PC-3 (cell line): ENCODE data around the gene KRTAP29-1. TPM values are rescaled to one million over a fixed set of nuclear protein-coding genes. Genes with fewer than 3 reads are reported as not detected.

ENCODE experiments used
- ATAC-seq: fragments of 200-7000 bp; cut with Tn5 transposase; 2 replicates; pipeline ENCODE4 v1.9.1; 2020; ENCODE audit warnings: mild to moderate bottlenecking, moderate library complexity
- BruUV-seq: library from RNA; stranded (reverse); fragments of 400-500 nt; replicated peaks from 2 replicates; lab custom pipeline; 2021; lab: Mats Ljungman, UMichigan
- CTCF ChIA-PET: fragments of 300-600 bp; sonication (Branson Sonifier 250); formaldehyde crosslinking; loops from one replicate; lab custom pipeline; 2022; ENCODE audit warnings: antibody characterized with exemption; lab: Charles Lee
- POLR2A ChIA-PET: fragments of 300-600 bp; sonication (Branson Sonifier 250); formaldehyde crosslinking; loops from one replicate; lab custom pipeline; 2022; ENCODE audit warnings: antibody characterized with exemption; ENCODE audit not compliant: unreplicated experiment; lab: Charles Lee
- DNase-seq: peaks from one replicate; pipeline ENCODE4 v3.0.0-alpha.2; 2015
- H2AFZ ChIP-seq: fragments of 300-600 bp; sonication (generic); 2 replicates; pipeline ENCODE4 v1.6.0; 2016; ENCODE audit warnings: antibody characterized with exemption, low read length
- H3F3A ChIP-seq: fragments of 300-600 bp; sonication (generic); one replicate; pipeline ENCODE4 v1.6.0; 2017; ENCODE audit warnings: antibody characterized with exemption, low read length, control low read depth, mild to moderate bottlenecking; ENCODE audit not compliant: unreplicated experiment
- H3K27ac ChIP-seq: fragments of 300-600 bp; sonication (generic); 2 replicates; pipeline ENCODE4 v1.5.1; 2016; ENCODE audit warnings: mild to moderate bottlenecking, low read length
- H3K27me3 ChIP-seq: fragments of 300-600 bp; sonication (generic); 2 replicates; pipeline ENCODE4 v1.6.1; 2016; ENCODE audit warnings: low read length, mixed read lengths
- H3K36me3 ChIP-seq: fragments of 300-600 bp; sonication (generic); 2 replicates; pipeline ENCODE4 v1.6.1; 2016; ENCODE audit warnings: low read depth, mixed run types, low read length, mixed read lengths
- H3K4me1 ChIP-seq: fragments of 300-600 bp; sonication (generic); 2 replicates; pipeline ENCODE4 v1.5.1; 2016; ENCODE audit warnings: low read length; ENCODE audit not compliant: insufficient read depth
- H3K4me2 ChIP-seq: fragments of 300-600 bp; sonication (generic); 2 replicates; pipeline ENCODE4 v1.6.0; 2016; ENCODE audit warnings: low read length
- H3K4me3 ChIP-seq: fragments of 300-600 bp; sonication (generic); 2 replicates; pipeline ENCODE4 v1.5.1; 2016; ENCODE audit warnings: mild to moderate bottlenecking, low read length, mixed read lengths
- H3K79me2 ChIP-seq: fragments of 300-600 bp; sonication (generic); 2 replicates; pipeline ENCODE4 v1.6.1; 2017; ENCODE audit warnings: low read length, mixed read lengths
- H3K9ac ChIP-seq: fragments of 300-600 bp; sonication (generic); 2 replicates; pipeline ENCODE4 v1.6.0; 2016; ENCODE audit warnings: mild to moderate bottlenecking, low read length
- H3K9me2 ChIP-seq: fragments of 300-600 bp; sonication (generic); replicated peaks from 2 replicates; pipeline ENCODE4 v1.6.1; 2016; ENCODE audit warnings: mixed run types, low read length, mixed read lengths
- H3K9me3 ChIP-seq: fragments of 300-600 bp; sonication (generic); 2 replicates; pipeline ENCODE4 v1.6.1; 2016; ENCODE audit warnings: low read length, mixed read lengths
- H4K20me1 ChIP-seq: fragments of 300-600 bp; sonication (generic); 2 replicates; pipeline ENCODE4 v1.6.1; 2016; ENCODE audit warnings: low read length, mixed read lengths
- CTCF ChIP-seq: fragments of 300-600 bp; sonication (generic); conservative IDR thresholded peaks from 2 replicates; pipeline ENCODE4 v1.5.1; 2017; ENCODE audit warnings: antibody characterized with exemption, low read depth, mild to moderate bottlenecking, low read length
- EZH2 ChIP-seq: fragments of 300-600 bp; sonication (generic); IDR thresholded peaks from one replicate; pipeline ENCODE4 v1.6.1; 2017; ENCODE audit warnings: antibody characterized with exemption, mild to moderate bottlenecking, low read length; ENCODE audit not compliant: unreplicated experiment
- EZH2phosphoT487 ChIP-seq: fragments of 300-600 bp; sonication (generic); IDR thresholded peaks from 2 replicates; pipeline ENCODE4 v1.6.1; 2018; ENCODE audit warnings: mild to moderate bottlenecking, antibody characterized with exemption, low read length, borderline replicate concordance
- intact Hi-C: fragments of 100-400 bp; cut with micrococcal nuclease; formaldehyde crosslinking; loops from 2 replicates; pipeline ENCODE4 v1.9.0; 2023
- total RNA-seq: library from RNA; depleted of rRNA; stranded (reverse); fragments of >200 nt; gene quantifications from 2 replicates; pipeline ENCODE4 v1.2.3, GENCODE V29; 2014

KRTAP29-1 gene
- total RNA-seq, 1 experiment from 2014 or later = not detected

- intact Hi-C loops = loop anchor here (10.0 kb wide), 3 partner anchors 167 to 523 kb away; no protein-coding TSS in a partner anchor
- no peaks in the 10 kb centered on the region for H3F3A ChIP-seq
- no peaks in the 10 kb centered on the region for H4K20me1 ChIP-seq
- no peaks in the 10 kb centered on the region for H3K9me2 ChIP-seq
- H3K4me1 ChIP-seq = no peaks in the 10 kb centered on the region
- no peak overlapping the region for H3K4me2 ChIP-seq
- no peaks in the 10 kb centered on the region for H3K79me2 ChIP-seq
- no peak for ATAC-seq
- no peaks in the 10 kb centered on the region for H3K9me3 ChIP-seq
- no peak overlapping the region for H3K27ac ChIP-seq
- POLR2A ChIA-PET = no interaction called here
- H2AFZ ChIP-seq = no peak overlapping the region
- TF ChIP-seq EZH2 (no peak), CTCF (no peak), EZH2phosphoT487 (no peak)
- no peak overlapping the region for H3K4me3 ChIP-seq
- DNase-seq = no peak
- BruUV-seq = no TSS peak
- CTCF ChIA-PET = no interaction called here
- no peaks in the 10 kb centered on the region for H3K36me3 ChIP-seq
- H3K27me3 ChIP-seq = no peaks in the 10 kb centered on the region
- no peak overlapping the region for H3K9ac ChIP-seq
Observed at GRCh38 chr17:41328207-41328606, 25.6 kb upstream of the KRTAP29-1 start.

- ATAC-seq = no peak
- no peak overlapping the region for H3K4me2 ChIP-seq
- no peaks in the 10 kb centered on the region for H3K27me3 ChIP-seq
- TF ChIP-seq EZH2phosphoT487 = no peak
- no peak for TF ChIP-seq CTCF
- no peak for TF ChIP-seq EZH2
- CTCF ChIA-PET = no interaction called here
- H3K4me3 ChIP-seq = no peak overlapping the region
- no peaks in the 10 kb centered on the region for H4K20me1 ChIP-seq
- no peaks in the 10 kb centered on the region for H3K79me2 ChIP-seq
- no peak overlapping the region for H3K9ac ChIP-seq
- H3F3A ChIP-seq = no peaks in the 10 kb centered on the region
- DNase-seq = no peak
- H2AFZ ChIP-seq = no peak overlapping the region
- POLR2A ChIA-PET = no interaction called here
- BruUV-seq = no TSS peak
- H3K27ac ChIP-seq = no peak overlapping the region
- intact Hi-C loops = loop anchor here (10.0 kb wide), 3 partner anchors 167 to 523 kb away; no protein-coding TSS in a partner anchor
- no peaks in the 10 kb centered on the region for H3K9me2 ChIP-seq
- no peaks in the 10 kb centered on the region for H3K36me3 ChIP-seq
- H3K4me1 ChIP-seq = no peaks in the 10 kb centered on the region
- no peaks in the 10 kb centered on the region for H3K9me3 ChIP-seq
Observed at GRCh38 chr17:41327411-41328120, 24.9 kb upstream of the KRTAP29-1 start.
